OCI-LY7 (cell line): ENCODE measurements around the gene SOX21.

Experiments used
- CTCF ChIP-seq: fragments of 200-600 bp; sonication (generic); conservative IDR thresholded peaks from 2 replicates; pipeline ENCODE4 v1.5.1; 2014; ENCODE audit warnings: mild to moderate bottlenecking, antibody characterized with exemption, low read length, moderate library complexity, mixed read lengths
- EZH2phosphoT487 ChIP-seq: fragments of 200-600 bp; sonication (generic); IDR thresholded peaks from 2 replicates; pipeline ENCODE4 v1.6.1; 2018; ENCODE audit warnings: low read depth, borderline replicate concordance, mild to moderate bottlenecking, mixed run types, antibody characterized with exemption, low read length, moderate library complexity, mixed read lengths

GRCh38 chr13:94706101-94706842 is 6.1 kb downstream of the SOX21 start:
- TF ChIP-seq CTCF (no peak), EZH2phosphoT487 (no peak)
